Measurements from ENCODE around the gene RAX. TPM values are rescaled to one million over a fixed set of nuclear protein-coding genes. Genes with fewer than 3 reads are reported as not detected.

RAX gene
- total and polyA plus RNA-seq, 2 donors (not counting 1 experiment from before 2014, with no cell fraction given), result not detected

GRCh38 chr18:59279722-59280121 is 6.5 kb upstream of the RAX start:
- H3K27me3 Mint-ChIP-seq, result peaks cover 63% of the 10 kb centered on the region
- peaks cover 0 to 37% (median 20%) of the 10 kb centered on the region in 4 experiments for H3K27me3 ChIP-seq (replicated peaks in 1 of 4; ENCODE audit: control extremely low read depth in 1 of 4, control insufficient read depth in 3 of 4, insufficient read depth in 4 of 4, low read length in 3 of 4)
- intact Hi-C loops (cut with micrococcal nuclease), result no loop called here

GRCh38 chr18:59279193-59279592 is 5.9 kb upstream of the RAX start:
- 54% methylated on average over 2 of the region's 3 CpGs for WGBS (ENCODE audit: insufficient coverage)
- Histone ChIP-seq H3K4me1 (ENCODE audit: control insufficient read depth in 2 of 2, insufficient read depth in 2 of 2, low read length in 2 of 2) (peaks cover 0 to 1% of the 10 kb centered on the region in 2 donors), H3K9me3 (ENCODE audit: control extremely low read depth in 1 of 3, control insufficient read depth in 2 of 3, insufficient read depth in 1 of 3, low read length in 2 of 3) (peaks cover 0 to 4% (median 1%) of the 10 kb centered on the region in 3 donors), H3K9ac (ENCODE audit: low read length) (no peak overlapping the region), H3K4me2 (replicated peaks; ENCODE audit: low read depth, low read length, poor library complexity, severe bottlenecking) (no peak overlapping the region), H2AFZ (ENCODE audit: insufficient read depth, low read depth, low read length, poor library complexity, severe bottlenecking) (no peak overlapping the region), H3K27ac (ENCODE audit: low read length in 2 of 2) (no peak overlapping the region), H3K79me2 (ENCODE audit: control insufficient read depth, insufficient read depth, low read length) (no peaks in the 10 kb centered on the region), H4K20me1 (ENCODE audit: control insufficient read depth, insufficient read depth, low read length, poor library complexity, severe bottlenecking) (no peaks in the 10 kb centered on the region), H3K4me3 (ENCODE audit: control extremely low read depth in 1 of 5, extremely low read depth in 1 of 5, insufficient read depth in 1 of 5, low read depth in 2 of 5, low read length in 4 of 5) (no peak overlapping the region), H3K36me3 (replicated peaks in 1 of 2; ENCODE audit: control extremely low read depth in 1 of 2, control insufficient read depth in 1 of 2, extremely low read depth in 1 of 2, insufficient read depth in 2 of 2, low read length in 1 of 2) (no peaks in the 10 kb centered on the region), H3K27me3 (replicated peaks in 1 of 4; ENCODE audit: control extremely low read depth in 1 of 4, control insufficient read depth in 3 of 4, insufficient read depth in 4 of 4, low read length in 3 of 4) (peaks cover 0 to 42% (median 24%) of the 10 kb centered on the region in 4 experiments)
- ATAC-seq (ENCODE audit: low read depth) (no peak), DNase-seq (no peak)
- no peaks in the 10 kb centered on the region for H3K9me3 Mint-ChIP-seq (ENCODE audit: insufficient read depth)
- H3K4me3 Mint-ChIP-seq, result no peak overlapping the region
- ChIA-PET CTCF (no interaction called here), POLR2A (no interaction called here)
- no peak overlapping the region for H3K27ac Mint-ChIP-seq
- intact Hi-C loops (cut with micrococcal nuclease), result no loop called here
- TF ChIP-seq EZH2 (IDR thresholded peaks at IDR 0.05; ENCODE audit: borderline replicate concordance, insufficient read depth, low read depth, low read length, poor library complexity, severe bottlenecking), result no peak
- TF ChIP-seq CTCF (IDR thresholded peaks at IDR 0.05), result no peak
- H3K4me1 Mint-ChIP-seq, result no peaks in the 10 kb centered on the region
- H3K27me3 Mint-ChIP-seq, result peaks cover 64% of the 10 kb centered on the region

More at GRCh38 chr18:59279722-59280121, 6.5 kb upstream of the RAX start:
- no peaks in the 10 kb centered on the region for H3K36me3 ChIP-seq (replicated peaks in 1 of 2; ENCODE audit: control extremely low read depth in 1 of 2, control insufficient read depth in 1 of 2, extremely low read depth in 1 of 2, insufficient read depth in 2 of 2, low read length in 1 of 2)
- no peak overlapping the region for H3K4me3 ChIP-seq (ENCODE audit: control extremely low read depth in 1 of 5, extremely low read depth in 1 of 5, insufficient read depth in 1 of 5, low read depth in 2 of 5, low read length in 4 of 5)
- DNase-seq (no peak), ATAC-seq (ENCODE audit: low read depth) (no peak)
- no peak overlapping the region for H3K27ac Mint-ChIP-seq
- H3K79me2 ChIP-seq (ENCODE audit: control insufficient read depth, insufficient read depth, low read length), result no peaks in the 10 kb centered on the region
- CTCF ChIA-PET, result no interaction called here
- POLR2A ChIA-PET, result no interaction called here
- no peaks in the 10 kb centered on the region for H4K20me1 ChIP-seq (ENCODE audit: control insufficient read depth, insufficient read depth, low read length, poor library complexity, severe bottlenecking)
- no peak overlapping the region for H3K4me2 ChIP-seq (replicated peaks; ENCODE audit: low read depth, low read length, poor library complexity, severe bottlenecking)
- peaks cover 0 to 1% (median 0%) of the 10 kb centered on the region in 3 donors for H3K9me3 ChIP-seq (ENCODE audit: control extremely low read depth in 1 of 3, control insufficient read depth in 2 of 3, insufficient read depth in 1 of 3, low read length in 2 of 3)
- no peak overlapping the region for H3K4me3 Mint-ChIP-seq
- no peak for TF ChIP-seq EZH2 (IDR thresholded peaks at IDR 0.05; ENCODE audit: borderline replicate concordance, insufficient read depth, low read depth, low read length, poor library complexity, severe bottlenecking)
- no peak overlapping the region for H3K9ac ChIP-seq (ENCODE audit: low read length)
- no peaks in the 10 kb centered on the region for H3K9me3 Mint-ChIP-seq (ENCODE audit: insufficient read depth)
- no peak overlapping the region for H2AFZ ChIP-seq (ENCODE audit: insufficient read depth, low read depth, low read length, poor library complexity, severe bottlenecking)
- no peaks in the 10 kb centered on the region for H3K4me1 ChIP-seq (ENCODE audit: control insufficient read depth in 2 of 2, insufficient read depth in 2 of 2, low read length in 2 of 2)
- H3K4me1 Mint-ChIP-seq, result no peaks in the 10 kb centered on the region
- H3K27ac ChIP-seq (ENCODE audit: low read length in 2 of 2), result no peak overlapping the region
- 53% methylated on average over 1 of the region's 1 CpG for WGBS (ENCODE audit: insufficient coverage)
